RCC 7860 (cell line): ENCODE measurements around the gene GCLC.

Experiments used
- DNase-seq: peaks from one replicate; pipeline ENCODE4 v3.0.0-alpha.2; 2015; ENCODE audit warnings: low spot score
- FAIRE-seq: peaks from 2 replicates; lab custom pipeline; 2012; peaks lifted over from hg19 to GRCh38; lab: Jason Lieb, UNC

GCLC gene

DNA sequence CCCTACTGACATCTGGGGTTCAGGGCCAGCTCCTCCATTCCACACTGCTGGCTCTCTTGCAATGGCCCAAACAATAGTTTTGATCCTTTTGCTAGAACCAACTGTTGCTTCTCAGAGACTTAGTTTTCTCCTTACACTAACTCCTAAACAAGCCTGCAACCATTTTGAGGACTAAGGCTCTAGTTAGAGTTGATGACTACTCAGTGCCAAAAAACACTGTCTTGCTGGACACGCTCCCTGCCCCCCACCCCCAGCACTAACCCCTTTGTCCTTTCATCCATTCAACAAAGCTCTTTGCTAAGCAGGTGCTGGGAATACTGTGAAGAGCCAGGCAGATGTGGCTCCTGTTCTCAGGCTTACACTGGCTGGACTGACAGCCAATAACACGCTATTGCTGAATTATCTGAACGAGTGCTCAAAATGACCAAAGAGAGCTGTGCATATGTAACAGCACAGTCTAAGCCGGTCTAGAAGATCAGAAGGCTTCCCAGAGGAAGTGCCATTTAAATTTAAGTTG lies 17.6 kb downstream of the GCLC start:
- FAIRE-seq (no peak), DNase-seq (no peak)

DNA sequence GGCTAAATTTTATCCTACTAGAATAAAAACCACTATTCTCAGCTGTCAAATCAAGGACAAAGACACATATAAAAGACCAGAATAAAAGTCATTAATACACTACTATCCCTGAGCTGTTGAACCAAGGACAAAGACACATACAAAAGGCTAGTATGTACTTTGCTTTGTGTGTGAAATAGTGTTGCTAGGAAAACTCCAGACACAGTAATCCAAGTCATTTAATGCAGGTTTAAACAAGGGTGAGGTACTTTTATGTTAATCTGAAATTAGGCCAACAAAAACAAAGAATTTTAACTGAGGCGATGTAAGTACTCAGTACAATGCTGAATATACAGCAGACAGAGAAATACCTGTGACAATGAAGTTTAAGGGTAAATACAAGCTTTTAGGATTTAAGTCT lies 18.9 kb downstream of the GCLC start:
- no peak for FAIRE-seq
- no peak for DNase-seq

DNA sequence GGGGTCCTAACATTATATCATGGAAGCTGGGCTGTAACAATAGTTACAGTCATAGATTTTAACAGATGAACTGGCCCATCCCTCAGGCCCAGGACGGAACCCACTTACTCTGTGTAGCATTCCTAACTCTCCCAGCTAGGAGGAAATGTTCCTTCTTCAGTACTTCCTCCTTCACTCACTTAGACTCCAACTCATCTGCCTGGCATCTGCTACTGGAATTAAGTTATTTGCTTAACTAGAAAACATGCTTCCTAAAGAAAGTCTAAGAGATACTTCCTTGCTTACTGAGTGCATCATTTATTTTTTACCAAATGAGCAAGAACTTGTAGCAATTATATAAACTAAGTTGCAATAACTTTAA lies 20.5 kb downstream of the GCLC start:
- DNase-seq: peak; percentile 8
- no peak for FAIRE-seq

DNA sequence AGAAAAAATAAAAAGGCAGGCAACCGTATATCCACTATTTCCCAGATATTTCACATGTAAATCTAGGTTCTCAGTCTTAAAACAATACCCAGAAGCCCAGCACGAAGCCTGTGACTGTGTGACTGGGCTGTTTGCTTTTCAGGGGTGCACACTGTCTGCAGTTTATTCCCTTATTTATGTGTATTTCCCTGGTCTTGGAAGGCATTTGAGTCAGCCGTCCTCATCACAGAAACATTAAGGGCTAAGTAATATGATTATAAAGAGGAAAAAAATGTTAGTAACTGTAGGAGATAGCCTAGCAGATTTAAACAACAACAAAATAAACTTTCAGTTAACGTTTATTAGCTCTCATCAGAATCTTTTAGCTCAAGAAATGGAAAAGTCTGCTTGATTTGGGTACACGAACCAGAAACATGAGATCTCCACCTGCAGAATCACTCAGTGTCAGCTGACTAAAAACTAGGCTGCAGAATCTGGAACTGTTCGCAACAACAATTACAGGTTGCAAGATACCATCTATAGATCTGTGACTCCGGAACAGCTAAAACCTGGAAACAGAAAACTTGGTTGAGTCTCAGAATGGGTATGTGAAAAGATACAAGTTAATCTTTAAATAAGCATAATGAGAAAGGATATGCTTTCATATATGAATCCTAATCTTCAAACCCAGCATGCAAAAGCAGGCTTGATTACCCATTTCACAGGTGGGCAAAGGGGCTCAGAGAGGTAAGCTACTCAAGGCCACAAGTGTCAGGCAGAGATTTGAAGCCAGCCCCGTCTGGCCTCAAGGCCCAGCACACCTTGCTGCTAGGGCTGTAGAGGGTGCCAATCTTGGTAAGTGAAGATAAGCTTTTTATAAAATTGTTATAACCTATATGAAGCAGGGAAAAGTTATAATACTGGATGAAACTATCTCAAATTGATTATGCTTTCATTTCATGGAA lies 21.1 kb downstream of the GCLC start:
- DNase-seq (no peak), FAIRE-seq (no peak)

DNA sequence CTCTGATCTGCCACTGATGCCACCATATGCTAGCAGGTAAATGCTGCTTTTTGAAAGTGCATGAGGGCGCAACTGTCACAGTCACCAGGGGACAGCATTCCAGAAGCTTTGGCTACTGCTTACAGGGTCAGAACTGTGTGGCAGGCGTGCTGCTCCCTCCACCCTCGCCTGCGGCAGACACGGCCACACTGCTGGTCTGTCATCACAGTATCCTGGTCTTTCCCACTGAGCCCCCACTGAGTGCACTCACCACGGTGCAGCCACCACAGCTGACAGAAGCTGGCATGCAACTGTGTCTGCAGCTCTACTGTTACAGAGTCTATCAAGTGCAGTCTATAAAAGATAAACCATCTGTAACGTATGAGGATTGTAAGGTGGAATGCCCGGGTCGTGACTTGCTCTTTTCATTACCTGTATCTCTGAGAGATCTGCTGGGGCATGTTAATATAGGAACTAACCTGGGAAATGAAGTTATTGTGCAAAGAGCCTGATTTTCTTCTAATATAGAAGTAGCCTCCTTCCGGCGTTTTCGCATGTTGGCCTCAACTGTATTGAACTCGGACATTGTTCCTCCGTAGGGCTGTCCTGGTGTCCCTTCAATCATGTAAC lies 24.5 kb downstream of the GCLC start:
- DNase-seq (no peak), FAIRE-seq (no peak)

DNA sequence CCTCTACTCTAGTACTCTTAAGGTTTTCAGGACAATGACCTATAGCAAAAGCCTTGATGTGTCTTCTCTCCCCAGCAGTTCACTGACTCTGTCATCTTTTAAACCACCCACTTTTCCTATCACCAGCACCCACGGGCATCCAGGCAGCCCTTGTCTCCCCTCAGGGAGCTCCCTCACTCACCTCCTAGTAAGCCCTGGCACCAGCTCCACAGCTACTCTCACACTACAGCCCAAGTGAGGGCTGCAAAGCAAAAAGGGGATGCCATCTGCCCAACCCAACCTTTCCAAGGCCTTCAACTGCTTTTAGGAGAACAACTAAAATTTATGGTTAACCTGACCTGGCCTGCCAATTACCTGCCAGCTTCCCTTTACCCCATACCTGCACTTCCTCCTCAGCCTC lies 26.0 kb downstream of the GCLC start:
- FAIRE-seq (no peak), DNase-seq (no peak)

DNA sequence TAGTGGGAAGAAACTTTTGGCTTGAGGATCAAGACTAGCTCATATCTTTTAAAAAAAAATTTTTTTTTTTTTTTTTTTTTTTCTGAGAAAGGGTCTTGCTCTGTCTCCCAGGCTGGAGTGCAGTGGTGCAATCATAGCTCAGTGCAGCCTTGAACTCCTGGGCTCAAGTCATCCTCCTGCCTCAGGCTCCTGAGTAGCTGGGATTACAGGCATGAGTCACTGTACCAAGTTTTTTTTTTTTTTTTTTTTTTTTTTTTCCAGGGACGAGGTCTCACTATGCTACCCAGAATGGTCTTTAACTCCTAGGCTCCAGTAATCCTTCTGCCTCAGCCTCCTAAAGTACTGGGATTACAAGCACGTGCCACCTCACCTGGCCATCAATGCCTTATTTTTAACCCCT lies 27.9 kb downstream of the GCLC start:
- DNase-seq: no peak
- FAIRE-seq: no peak

DNA sequence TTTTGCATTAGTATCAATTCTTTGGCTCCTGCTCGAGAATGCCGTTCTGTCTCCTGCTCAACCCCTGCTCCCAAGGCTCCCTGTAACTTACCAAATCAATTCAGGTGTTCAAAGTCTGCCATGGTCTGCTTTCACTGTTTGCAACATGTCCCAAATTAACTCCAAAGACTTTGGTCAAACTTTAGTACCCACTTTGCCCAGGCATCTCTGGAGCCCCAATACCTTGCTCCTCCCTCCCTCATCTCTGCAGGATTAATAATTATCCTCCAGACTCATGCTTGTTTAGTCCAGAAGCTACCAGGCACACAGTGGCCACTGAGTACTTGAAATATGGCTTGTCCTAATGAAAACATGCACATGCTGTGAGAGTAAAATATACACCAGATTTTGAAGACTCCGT lies 30.2 kb downstream of the GCLC start:
- FAIRE-seq: no peak
- DNase-seq: no peak

DNA sequence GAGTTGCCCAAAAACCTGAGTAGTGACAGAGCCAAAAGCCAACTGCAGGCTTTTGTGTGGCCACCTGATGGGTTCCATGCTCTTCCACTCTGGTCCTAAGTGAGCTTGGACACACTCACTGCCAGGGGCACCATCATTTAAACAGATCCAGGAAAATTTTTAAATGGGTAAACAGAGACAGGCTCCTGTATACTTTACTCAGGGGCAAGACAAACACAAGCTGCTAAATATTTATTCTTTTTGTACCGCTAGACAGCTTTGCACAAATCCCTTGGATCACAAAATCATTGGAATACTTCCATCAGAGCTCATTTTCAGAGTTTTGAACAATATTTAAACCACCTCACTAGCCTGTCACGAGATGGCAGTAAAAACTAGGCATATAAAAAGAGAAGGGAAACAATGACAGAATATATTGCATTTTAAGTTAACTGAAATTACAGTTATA lies 31.4 kb downstream of the GCLC start:
- FAIRE-seq: no peak
- no peak for DNase-seq

DNA sequence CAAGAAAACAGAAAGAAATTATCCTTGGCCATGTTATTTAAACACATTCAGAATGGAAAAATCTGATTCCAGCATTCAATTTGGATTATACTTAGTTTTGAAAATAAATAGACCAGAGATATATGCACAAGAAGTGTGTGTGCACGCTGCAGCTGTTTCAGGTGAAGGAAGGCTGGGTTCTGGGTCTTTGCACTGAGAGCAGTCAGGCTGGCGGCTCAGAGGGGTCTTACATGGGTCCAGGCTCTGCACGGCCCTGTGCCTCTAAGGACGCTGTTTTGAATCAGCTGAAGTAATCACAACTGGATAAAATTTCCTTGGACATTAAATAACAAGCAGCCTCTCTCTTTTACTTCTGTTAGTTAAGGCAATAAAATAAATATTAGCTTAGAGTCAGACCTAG lies 31.8 kb downstream of the GCLC start:
- no peak for FAIRE-seq

DNA sequence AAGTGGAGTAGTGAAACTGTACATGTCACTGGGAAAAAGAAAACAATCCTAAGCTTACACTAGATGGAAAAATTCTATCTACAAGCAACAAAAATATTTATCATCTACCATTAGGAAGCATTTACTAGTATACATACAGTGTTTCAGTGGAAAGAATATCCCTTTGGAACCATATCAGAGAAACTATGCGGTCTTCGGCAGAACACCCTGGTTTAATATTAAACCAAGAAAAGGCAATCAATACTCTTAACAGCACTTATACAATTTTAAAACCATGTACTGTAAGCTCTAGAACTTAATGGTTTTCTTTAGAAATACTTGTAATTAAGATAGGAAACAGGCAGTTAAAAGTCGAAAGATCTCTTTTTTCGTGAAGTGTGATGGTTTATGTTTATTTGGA lies 32.3 kb downstream of the GCLC start:
- DNase-seq (no peak), FAIRE-seq (no peak)

More for the DNA sequence above, 31.8 kb downstream of the GCLC start:
- DNase-seq: no peak

DNA sequence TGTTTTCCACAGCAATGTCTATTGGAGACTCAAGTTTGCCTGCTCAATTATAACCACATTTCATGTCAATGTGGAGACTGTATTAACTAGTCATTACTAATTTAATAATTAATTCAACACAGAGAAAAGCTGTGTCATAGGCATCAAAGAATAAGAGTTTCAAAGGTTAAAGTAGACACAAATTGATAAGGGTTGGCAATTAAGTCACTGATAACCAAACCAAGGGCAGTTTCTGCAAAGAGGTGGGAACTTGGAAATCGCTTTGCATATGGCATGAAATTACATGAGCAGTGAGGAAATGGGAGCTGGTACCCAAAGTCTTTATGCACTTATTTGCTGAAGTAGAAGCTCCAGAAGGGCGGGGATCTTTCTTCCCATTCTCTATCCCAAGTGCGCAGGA lies 34.2 kb downstream of the GCLC start:
- no peak for DNase-seq
- no peak for FAIRE-seq

DNA sequence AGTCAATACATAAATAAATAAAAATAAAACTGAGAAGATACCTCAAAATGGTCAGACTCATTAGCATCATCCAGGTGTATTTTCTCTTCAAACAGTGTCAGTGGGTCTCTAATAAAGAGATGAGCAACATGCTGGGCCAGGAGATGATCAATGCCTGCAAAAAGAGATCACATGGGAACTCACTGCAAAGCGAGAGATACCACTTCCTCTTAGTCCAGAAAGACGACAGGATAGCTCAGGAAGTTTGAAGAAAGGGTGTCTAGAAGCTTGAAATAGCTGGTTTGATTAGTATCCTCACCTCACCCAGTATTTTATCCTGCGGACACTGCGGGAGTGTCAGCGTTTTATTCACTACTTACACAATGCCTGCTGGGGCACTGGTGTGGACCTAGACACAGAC lies 38.0 kb downstream of the GCLC start:
- FAIRE-seq (no peak), DNase-seq (no peak)

DNA sequence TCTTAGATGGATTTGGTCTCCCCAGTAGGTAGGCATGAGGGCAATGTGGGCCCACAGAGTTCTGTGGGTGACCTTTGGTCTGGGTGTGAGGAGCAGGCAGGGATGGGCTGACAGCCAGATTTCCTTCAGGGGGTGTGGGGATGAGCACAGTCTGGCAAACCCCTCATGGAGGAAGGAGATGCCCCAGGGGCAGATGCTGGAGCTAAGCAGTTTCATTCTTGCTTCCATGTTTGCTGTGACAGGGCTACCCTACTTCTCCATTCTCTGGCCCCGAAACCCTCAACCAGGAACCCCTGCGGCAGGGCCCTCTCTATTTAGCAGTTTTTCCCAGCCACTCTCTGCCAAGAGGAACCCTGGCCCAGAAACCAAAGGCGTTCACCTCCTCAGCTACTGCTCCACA lies 40.4 kb downstream of the GCLC start:
- FAIRE-seq (no peak), DNase-seq (no peak)

DNA sequence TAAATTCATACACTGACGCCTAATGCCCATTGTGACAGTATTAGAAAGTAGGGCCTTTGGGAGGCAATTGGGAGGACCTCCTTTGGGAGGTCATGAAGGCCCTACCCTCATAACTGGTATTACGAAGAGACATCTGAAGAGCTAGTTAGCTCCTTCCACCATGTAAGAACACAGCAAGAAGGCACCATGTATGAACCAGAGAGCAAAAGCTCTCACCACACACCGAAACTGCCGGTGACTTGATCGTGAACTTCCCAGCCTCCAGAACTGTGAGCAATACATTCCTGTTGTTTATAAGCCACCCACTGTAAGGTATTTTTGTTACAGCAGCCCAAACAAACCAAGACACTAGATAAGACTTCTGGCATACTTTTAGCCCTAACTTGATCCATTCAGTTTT lies 41.8 kb downstream of the GCLC start:
- FAIRE-seq (no peak), DNase-seq (no peak)

DNA sequence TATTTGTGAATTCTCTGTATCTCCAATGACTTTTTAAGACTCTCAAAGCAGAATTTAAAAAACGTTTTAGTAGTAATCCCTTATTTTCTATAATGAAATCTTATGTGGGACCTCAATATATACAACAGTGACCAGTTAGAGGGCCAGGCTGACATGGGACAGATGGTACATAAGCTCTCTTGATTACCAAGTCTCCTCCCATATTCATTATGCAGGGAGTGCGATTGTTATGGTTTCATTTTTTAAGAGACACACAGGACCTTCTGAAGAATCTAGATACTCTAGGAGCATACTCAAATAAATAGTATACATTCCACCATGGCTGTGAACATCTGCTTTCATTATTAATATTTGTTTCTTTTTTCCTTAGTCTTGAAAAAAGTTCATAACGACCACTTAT lies 43.5 kb downstream of the GCLC start:
- FAIRE-seq: no peak
- no peak for DNase-seq

DNA sequence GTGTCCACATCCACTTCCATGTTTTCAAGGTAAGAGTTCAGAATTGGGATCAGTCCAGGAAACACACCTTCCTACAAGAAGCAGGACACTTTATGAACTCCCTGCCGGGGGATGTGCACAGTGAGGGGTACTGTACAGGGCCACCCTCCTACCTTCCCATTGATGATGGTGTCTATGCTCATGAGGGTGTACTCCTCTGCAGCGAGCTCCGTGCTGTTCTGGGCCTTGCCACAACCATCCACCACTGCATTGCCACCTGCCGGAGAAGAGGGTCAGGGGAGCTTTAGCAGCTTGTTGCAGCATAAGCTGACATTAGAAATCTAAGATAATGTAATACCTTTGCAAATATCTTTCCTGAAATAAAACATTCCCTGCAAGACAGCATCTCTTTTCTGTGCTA lies 44.8 kb downstream of the GCLC start:
- DNase-seq (no peak), FAIRE-seq (no peak)

DNA sequence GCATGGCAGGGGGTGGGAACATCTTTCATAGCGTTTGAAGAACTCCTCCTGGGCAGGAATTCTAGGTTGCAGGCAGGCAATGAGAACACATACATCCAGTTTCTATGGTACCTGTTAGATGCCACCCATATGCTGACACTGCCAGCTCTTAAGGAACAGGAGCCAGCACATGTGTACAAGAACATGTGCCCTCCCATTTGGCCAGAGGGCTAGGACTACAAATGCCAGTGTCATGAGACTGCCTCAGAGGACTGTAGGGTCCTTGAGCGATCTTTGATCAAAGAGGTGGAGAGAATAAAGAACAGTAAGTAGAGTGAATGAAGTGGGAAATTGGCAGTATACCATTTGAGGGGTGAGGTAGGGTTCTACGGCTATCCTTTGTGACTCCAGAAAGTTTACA lies 45.8 kb downstream of the GCLC start:
- DNase-seq: no peak
- FAIRE-seq: no peak

DNA sequence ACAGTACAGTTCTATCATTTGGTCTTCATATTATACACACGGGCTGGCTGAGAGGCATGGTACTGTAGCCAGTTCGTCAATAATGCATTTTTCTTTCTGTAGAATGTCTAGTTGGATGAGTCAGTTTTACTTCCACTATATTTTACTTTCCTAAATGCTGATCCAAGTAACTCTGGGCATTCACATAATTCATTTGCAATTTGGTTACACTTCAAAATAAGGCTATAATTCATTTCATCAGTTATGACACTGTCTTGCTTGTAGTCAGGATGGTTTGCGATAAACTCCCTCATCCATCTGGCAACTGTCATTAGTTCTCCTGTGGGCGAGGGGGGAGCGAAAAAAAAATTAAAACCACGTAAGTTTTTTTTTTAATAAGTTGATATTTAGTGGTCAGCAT lies 46.3 kb downstream of the GCLC start:
- FAIRE-seq (no peak), DNase-seq (no peak)

DNA sequence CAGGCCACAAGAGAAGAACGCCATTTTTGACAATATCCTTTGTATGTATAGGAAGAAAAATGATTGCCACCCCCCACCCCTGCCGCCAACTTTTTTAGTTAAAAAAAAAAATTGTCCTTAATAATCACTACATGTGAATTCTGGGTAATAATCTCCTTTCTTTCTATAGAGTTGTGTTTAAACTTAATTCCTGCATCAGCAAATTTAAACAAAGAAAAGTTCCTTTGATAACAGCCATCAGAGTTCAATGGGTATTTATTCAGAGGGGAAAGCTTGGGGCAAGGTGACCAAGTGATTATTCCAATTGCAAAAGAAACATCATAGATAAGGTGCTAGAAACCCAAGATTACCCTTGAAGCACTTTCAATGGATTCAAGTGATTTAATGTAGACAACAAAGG lies 47.0 kb downstream of the GCLC start:
- no peak for FAIRE-seq

DNA sequence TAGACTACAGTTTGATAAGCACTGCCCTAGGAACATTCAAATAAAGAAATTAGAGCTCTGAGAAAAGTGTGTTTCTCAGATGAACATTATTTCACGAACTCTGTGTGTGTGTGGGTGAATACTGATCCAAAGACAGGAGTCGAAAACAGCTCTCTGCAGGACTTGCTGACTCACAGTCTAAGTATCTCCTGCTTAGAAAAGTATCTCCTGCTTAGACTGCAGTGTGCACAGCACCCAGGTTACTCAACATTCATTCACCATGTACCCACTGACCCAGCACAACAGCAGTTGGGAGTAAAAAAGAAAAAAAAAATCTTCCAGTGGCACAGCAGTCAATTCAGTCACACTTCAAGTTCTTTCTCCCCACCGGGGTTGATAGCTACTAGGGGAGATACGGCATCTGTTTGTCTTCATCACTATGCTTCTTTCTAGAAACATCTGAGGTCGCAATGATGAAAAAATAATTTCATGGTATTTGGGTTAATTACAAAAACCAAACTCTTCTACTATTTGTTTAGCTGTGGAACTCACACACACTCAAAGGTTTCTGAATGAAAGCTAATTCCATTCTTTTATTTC lies 48.0 kb downstream of the GCLC start:
- FAIRE-seq: peak; percentile 90
- peak; percentile 87 for DNase-seq

More for the DNA sequence above, 47.0 kb downstream of the GCLC start:
- DNase-seq: no peak
